H9 (cell line): ENCODE data around the gene MAP3K1. TPM values are rescaled to one million over a fixed set of nuclear protein-coding genes. Genes with fewer than 3 reads are reported as not detected.

Experiments used
- DNase-seq: peaks from one replicate; pipeline ENCODE4 v3.0.0-alpha.2; 2017
- H2AFZ ChIP-seq: one replicate; pipeline ENCODE4 v1.6.1; 2013; ENCODE audit warnings: mild to moderate bottlenecking, low read length, control low read depth, moderate library complexity
- H2AK5ac ChIP-seq: 2 replicates; pipeline ENCODE4 v1.6.1; 2013; ENCODE audit warnings: low read length, control low read depth, mixed read lengths; ENCODE audit not compliant: insufficient read length
- H2BK120ac ChIP-seq: one replicate; pipeline ENCODE4 v1.6.1; 2013; ENCODE audit warnings: low read depth, mild to moderate bottlenecking, low read length, control low read depth, inconsistent platforms; ENCODE audit not compliant: poor library complexity, severe bottlenecking
- H2BK12ac ChIP-seq: 2 replicates; pipeline ENCODE4 v1.6.1; 2013; ENCODE audit warnings: low read length, control low read depth, mixed read lengths, low read depth; ENCODE audit not compliant: insufficient read length
- H2BK15ac ChIP-seq: 2 replicates; pipeline ENCODE4 v1.6.1; 2013; ENCODE audit warnings: low read depth, low read length, control low read depth
- H2BK20ac ChIP-seq: one replicate; pipeline ENCODE4 v1.6.1; 2013; ENCODE audit warnings: low read depth, mild to moderate bottlenecking, low read length, control low read depth, inconsistent platforms; ENCODE audit not compliant: poor library complexity, severe bottlenecking
- H2BK5ac ChIP-seq: 2 replicates; pipeline ENCODE4 v1.6.1; 2013; ENCODE audit warnings: low read length, control low read depth, mixed read lengths; ENCODE audit not compliant: insufficient read length
- H3K14ac ChIP-seq: 2 replicates; pipeline ENCODE4 v1.6.1; 2013; ENCODE audit warnings: low read length, control low read depth; ENCODE audit not compliant: insufficient read depth
- H3K18ac ChIP-seq: 2 replicates; pipeline ENCODE4 v1.6.1; 2013; ENCODE audit warnings: low read depth, mild to moderate bottlenecking, mixed read lengths, low read length, control low read depth; ENCODE audit not compliant: insufficient read length
- H3K23ac ChIP-seq: 2 replicates; pipeline ENCODE4 v1.6.1; 2013; ENCODE audit warnings: low read length, control low read depth, mixed read lengths, low read depth; ENCODE audit not compliant: insufficient read length
- H3K23me2 ChIP-seq: 2 replicates; pipeline ENCODE4 v1.6.1; 2013; ENCODE audit warnings: low read depth, mild to moderate bottlenecking, mixed read lengths, low read length, control low read depth; ENCODE audit not compliant: insufficient read length, poor library complexity, severe bottlenecking
- H3K27ac ChIP-seq: 2 replicates; pipeline ENCODE4 v1.5.1; 2013; ENCODE audit warnings: low read length, control low read depth, mixed read lengths, low read depth; ENCODE audit not compliant: insufficient read length
- H3K27me3 ChIP-seq: 2 replicates; pipeline ENCODE4 v1.6.1; 2013; ENCODE audit warnings: low read length, control low read depth, inconsistent platforms; ENCODE audit not compliant: insufficient read depth
- H3K4ac ChIP-seq: 2 replicates; pipeline ENCODE4 v1.6.1; 2013; ENCODE audit warnings: low read depth, mild to moderate bottlenecking, control low read depth, inconsistent platforms, low read length, moderate library complexity
- H3K4me1 ChIP-seq: 2 replicates; pipeline ENCODE4 v1.6.1; 2013; ENCODE audit warnings: low read length, control low read depth, inconsistent platforms; ENCODE audit not compliant: insufficient read depth
- H3K4me2 ChIP-seq: 2 replicates; pipeline ENCODE4 v1.6.1; 2013; ENCODE audit warnings: low read length, control low read depth, mixed read lengths; ENCODE audit not compliant: insufficient read length, insufficient read depth
- H3K56ac ChIP-seq: 2 replicates; pipeline ENCODE4 v1.6.1; 2013; ENCODE audit warnings: low read depth, mild to moderate bottlenecking, mixed read lengths, low read length, control low read depth; ENCODE audit not compliant: insufficient read length
- H3K79me1 ChIP-seq: 2 replicates; pipeline ENCODE4 v1.6.1; 2013; ENCODE audit warnings: low read depth, mild to moderate bottlenecking, moderate library complexity, low read length, control low read depth, inconsistent platforms; ENCODE audit not compliant: insufficient read depth, poor library complexity, severe bottlenecking
- H3K79me2 ChIP-seq: 2 replicates; pipeline ENCODE4 v1.6.1; 2013; ENCODE audit warnings: low read length, control low read depth, inconsistent platforms; ENCODE audit not compliant: insufficient read depth
- H3K9ac ChIP-seq: 2 replicates; pipeline ENCODE4 v1.6.1; 2013; ENCODE audit warnings: low read length, control low read depth, mixed read lengths; ENCODE audit not compliant: insufficient read length; ENCODE audit errors: extremely low read depth
- H3K9me3 ChIP-seq: one replicate; pipeline ENCODE4 v1.6.1; 2013; ENCODE audit warnings: low read depth, low read length, inconsistent platforms; ENCODE audit not compliant: control insufficient read depth
- H3T11ph ChIP-seq: one replicate; pipeline ENCODE4 v1.6.1; 2013; ENCODE audit warnings: mild to moderate bottlenecking, low read length, control low read depth, inconsistent platforms
- H4K20me1 ChIP-seq: one replicate; pipeline ENCODE4 v1.6.1; 2013; ENCODE audit not compliant: control insufficient read depth, insufficient read length, insufficient read depth
- H4K5ac ChIP-seq: 2 replicates; pipeline ENCODE4 v1.6.1; 2013; ENCODE audit warnings: low read depth, mild to moderate bottlenecking, mixed read lengths, low read length, control low read depth; ENCODE audit not compliant: insufficient read length
- H4K8ac ChIP-seq: replicated peaks from 2 replicates; pipeline ENCODE4 v1.6.1; 2013; ENCODE audit warnings: low read length, control low read depth, mixed read lengths, low read depth; ENCODE audit not compliant: insufficient read length
- H4K91ac ChIP-seq: 2 replicates; pipeline ENCODE4 v1.6.1; 2013; ENCODE audit warnings: low read depth, mild to moderate bottlenecking, moderate library complexity, mixed read lengths, low read length, control low read depth; ENCODE audit not compliant: insufficient read length
- H3K27ac Mint-ChIP-seq, 3 experiments: 2 replicates in 2 of 3; 3 replicates in 1 of 3; pipeline ENCODE4 v1.8.0; 2020 to 2021; ENCODE audit warnings: mixed read lengths in 3 of 3, mild to moderate bottlenecking in 1 of 3, moderate library complexity in 1 of 3
- H3K27me3 Mint-ChIP-seq: 2 replicates; pipeline ENCODE4 v1.8.0; 2021; ENCODE audit warnings: low read depth, mild to moderate bottlenecking, moderate library complexity, mixed read lengths
- H3K36me3 Mint-ChIP-seq, 3 experiments: 2 replicates in 2 of 3; 3 replicates in 1 of 3; pipeline ENCODE4 v1.8.0; 2020 to 2021; ENCODE audit warnings: low read depth in 3 of 3, mixed read lengths in 3 of 3; ENCODE audit not compliant: insufficient read depth in 1 of 3
- H3K4me1 Mint-ChIP-seq, 2 experiments: 2 replicates each; pipeline ENCODE4 v1.8.0; 2020; ENCODE audit warnings: mixed read lengths in 2 of 2
- H3K4me3 Mint-ChIP-seq, 2 experiments: 2 replicates in 1 of 2; 3 replicates in 1 of 2; pipeline ENCODE4 v1.8.0; 2020 to 2021; ENCODE audit warnings: mild to moderate bottlenecking in 2 of 2, mixed read lengths in 2 of 2, moderate library complexity in 1 of 2
- H3K9me3 Mint-ChIP-seq, 2 experiments: 2 replicates in 1 of 2; 3 replicates in 1 of 2; pipeline ENCODE4 v1.8.0; 2020; ENCODE audit warnings: mild to moderate bottlenecking in 2 of 2, mixed read lengths in 2 of 2, moderate library complexity in 1 of 2
- CTCF ChIP-seq: fragments of 200-600 bp; sonication (generic); conservative IDR thresholded peaks from 3 replicates; pipeline ENCODE4 v1.8.0; 2021; ENCODE audit warnings: antibody characterized with exemption, mild to moderate bottlenecking
- WGBS: extraction: QIAGEN DNeasy Blood & Tissue Kit; methylation state at CpG from one replicate; pipeline ENCODE4 v1.1.7; 2013; ENCODE audit warnings: missing lambda C conversion rate, low lambda C conversion rate, mixed read lengths; ENCODE audit not compliant: insufficient read length; ENCODE audit errors: extremely low coverage; 5-methylcytosine and 5-hydroxymethylcytosine counted together
- total RNA-seq: library from RNA; stranded (reverse); gene quantifications from 2 replicates; pipeline ENCODE4 v1.2.1, GENCODE V29; 2021

Gene MAP3K1
- total RNA-seq, 1 experiment from 2014 or later = 11.1 TPM

GRCh38 chr5:56853698-56854097, 38.3 kb downstream of the MAP3K1 start:
- WGBS = no CpG with 5 or more reads among the region's 4 CpGs
- Histone ChIP-seq H2BK5ac (no peak overlapping the region), H2AFZ (no peak overlapping the region), H3K4ac (no peak overlapping the region), H3T11ph (no peak overlapping the region), H4K5ac (no peak overlapping the region), H3K23me2 (no peaks in the 10 kb centered on the region), H3K18ac (no peak overlapping the region), H3K4me1 (no peaks in the 10 kb centered on the region; the same call in 1 of the 2 replicates), H3K79me2 (no peaks in the 10 kb centered on the region), H4K91ac (no peak overlapping the region), H3K27ac (no peak overlapping the region), H3K56ac (no peak overlapping the region), H2BK20ac (no peak overlapping the region), H3K23ac (no peak overlapping the region), H2BK120ac (no peak overlapping the region), H2AK5ac (no peak overlapping the region), H4K20me1 (no peaks in the 10 kb centered on the region), H3K27me3 (no peaks in the 10 kb centered on the region), H3K9ac (no peak overlapping the region), H3K9me3 (no peaks in the 10 kb centered on the region), H3K14ac (no peak overlapping the region), H2BK15ac (no peak overlapping the region), H3K79me1 (no peaks in the 10 kb centered on the region), H4K8ac (no peak overlapping the region), H2BK12ac (no peak overlapping the region), H3K4me2 (no peak overlapping the region)
- H3K36me3 Mint-ChIP-seq = no peaks in the 10 kb centered on the region
- no peaks in the 10 kb centered on the region for H3K9me3 Mint-ChIP-seq
- no peak overlapping the region for H3K4me3 Mint-ChIP-seq
- peaks cover 12 to 23% of the 10 kb centered on the region in 2 experiments for H3K4me1 Mint-ChIP-seq
- no peaks in the 10 kb centered on the region for H3K27me3 Mint-ChIP-seq
- DNase-seq = no peak
- peak overlapping the region in 2 of 3 experiments; percentile 6 to 48; a peak in 3 of 7 replicates for H3K27ac Mint-ChIP-seq
- TF ChIP-seq CTCF = no peak
